Measurements from ENCODE around the gene LRMDA.

DNA sequence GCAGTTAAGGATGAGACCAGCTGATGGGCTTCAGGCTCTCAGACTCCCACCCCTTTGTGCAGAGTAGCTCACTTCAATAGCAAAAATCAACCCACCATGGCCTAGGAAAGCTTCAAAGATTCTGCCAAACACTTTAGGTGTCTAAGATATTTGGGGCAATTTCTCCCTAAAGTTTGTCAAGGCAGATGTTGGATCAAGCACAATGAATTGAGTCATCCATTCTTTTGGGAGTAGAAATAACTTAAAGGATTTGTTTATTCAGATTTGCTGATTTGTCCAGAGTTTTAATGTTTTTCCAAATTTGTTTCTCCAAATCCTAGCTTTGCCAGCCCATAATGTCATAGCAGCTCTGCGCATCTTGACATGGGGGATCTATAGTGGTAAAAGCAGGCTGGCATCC is 855.1 kb downstream of the LRMDA start:
- no peak for TF ChIP-seq POLR2A (IDR thresholded peaks at IDR 0.05)
- TF ChIP-seq, protein P1, sequence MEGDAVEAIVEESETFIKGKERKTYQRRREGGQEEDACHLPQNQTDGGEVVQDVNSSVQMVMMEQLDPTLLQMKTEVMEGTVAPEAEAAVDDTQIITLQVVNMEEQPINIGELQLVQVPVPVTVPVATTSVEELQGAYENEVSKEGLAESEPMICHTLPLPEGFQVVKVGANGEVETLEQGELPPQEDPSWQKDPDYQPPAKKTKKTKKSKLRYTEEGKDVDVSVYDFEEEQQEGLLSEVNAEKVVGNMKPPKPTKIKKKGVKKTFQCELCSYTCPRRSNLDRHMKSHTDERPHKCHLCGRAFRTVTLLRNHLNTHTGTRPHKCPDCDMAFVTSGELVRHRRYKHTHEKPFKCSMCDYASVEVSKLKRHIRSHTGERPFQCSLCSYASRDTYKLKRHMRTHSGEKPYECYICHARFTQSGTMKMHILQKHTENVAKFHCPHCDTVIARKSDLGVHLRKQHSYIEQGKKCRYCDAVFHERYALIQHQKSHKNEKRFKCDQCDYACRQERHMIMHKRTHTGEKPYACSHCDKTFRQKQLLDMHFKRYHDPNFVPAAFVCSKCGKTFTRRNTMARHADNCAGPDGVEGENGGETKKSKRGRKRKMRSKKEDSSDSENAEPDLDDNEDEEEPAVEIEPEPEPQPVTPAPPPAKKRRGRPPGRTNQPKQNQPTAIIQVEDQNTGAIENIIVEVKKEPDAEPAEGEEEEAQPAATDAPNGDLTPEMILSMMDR (IDR thresholded peaks at IDR 0.05) = no peak

Measured in body of pancreas (tissue), 4 donors.